ENCODE results near the gene RAB8A. TPM values are rescaled to one million over a fixed set of nuclear protein-coding genes. Genes with fewer than 3 reads are reported as not detected.
"Not testable (repeated sequence)": the region's sequence is repeated elsewhere in the genome, so short reads cannot be mapped to it uniquely, and the experiment has no call there.

RAB8A gene
- total RNA-seq, 1 experiment from 2014 or later, result 103 TPM

DNA sequence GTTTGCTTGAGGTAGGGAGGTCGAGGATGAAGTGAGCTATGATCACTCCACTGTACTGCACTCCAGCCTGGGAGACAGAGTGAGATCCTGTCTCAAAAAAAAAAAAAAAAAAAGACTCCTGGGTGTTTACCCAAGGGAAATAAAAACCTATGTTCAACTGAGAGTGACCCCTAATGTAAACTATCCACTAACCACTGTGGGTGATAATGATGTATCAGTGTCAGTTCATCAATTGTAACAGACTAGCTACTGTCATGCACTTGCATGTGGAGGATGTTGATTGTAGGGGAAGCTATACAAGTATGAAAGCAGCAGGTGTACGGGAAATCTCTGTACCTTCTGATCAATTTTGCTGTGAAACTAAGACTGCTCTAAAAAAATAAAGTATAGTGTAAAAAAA is 64.3 kb downstream of the RAB8A start:
- Mint-ChIP-seq H3K4me3 (no peak overlapping the region), H3K9me3 (peaks cover 4 to 13% of the 10 kb centered on the region in 2 experiments; a peak in 4 of 5 replicates)
- WGBS (ENCODE audit: extremely low coverage, insufficient read length, low lambda C conversion rate), result no CpG with 5 or more reads among the region's 2 CpGs

DNA sequence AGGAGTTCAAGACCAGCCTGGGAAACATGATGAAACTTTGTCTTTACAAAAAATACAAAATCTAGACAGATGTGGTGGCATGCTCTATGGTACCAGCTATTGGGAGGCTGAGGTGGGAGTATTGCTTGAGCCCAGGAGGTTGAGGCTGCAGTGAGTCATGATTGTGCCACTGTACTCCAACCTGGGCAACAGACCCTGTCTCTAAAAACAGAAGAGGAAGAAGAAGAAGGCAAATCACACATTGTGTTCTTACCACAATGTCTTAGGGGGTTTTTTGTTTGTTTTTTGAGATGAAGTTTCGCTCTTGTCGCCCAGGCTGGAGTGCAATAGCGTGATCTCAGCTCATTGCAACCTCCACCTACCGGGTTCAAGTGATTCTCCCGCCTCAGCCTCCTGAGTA is 67.2 kb downstream of the RAB8A start:
- H3T11ph ChIP-seq (ENCODE audit: low read length); H3K27ac Mint-ChIP-seq; H3K4ac ChIP-seq (ENCODE audit: low read depth, low read length); H4K20me1 ChIP-seq (ENCODE audit: control insufficient read depth, insufficient read depth, insufficient read length); H3K14ac ChIP-seq (ENCODE audit: insufficient read depth, low read length); H3K9me3 ChIP-seq (ENCODE audit: control insufficient read depth, low read depth, low read length); H2AFZ ChIP-seq (ENCODE audit: low read length); H2BK20ac ChIP-seq (ENCODE audit: low read depth, low read length, poor library complexity, severe bottlenecking); H3K4me1 Mint-ChIP-seq; H3K56ac ChIP-seq (ENCODE audit: insufficient read length, low read depth, low read length); H3K23ac ChIP-seq (ENCODE audit: insufficient read length, low read depth, low read length); H3K27me3 ChIP-seq (ENCODE audit: insufficient read depth, low read length); H3K4me3 Mint-ChIP-seq; H3K27ac ChIP-seq (ENCODE audit: insufficient read length, low read depth, low read length); H2AK5ac ChIP-seq (ENCODE audit: insufficient read length, low read length); H3K23me2 ChIP-seq (ENCODE audit: insufficient read length, low read depth, low read length, poor library complexity, severe bottlenecking); H2BK12ac ChIP-seq (ENCODE audit: insufficient read length, low read depth, low read length); H3K27me3 Mint-ChIP-seq (ENCODE audit: low read depth); H2BK5ac ChIP-seq (ENCODE audit: insufficient read length, low read length); H4K5ac ChIP-seq (ENCODE audit: insufficient read length, low read depth, low read length); H3K79me1 ChIP-seq (ENCODE audit: insufficient read depth, low read depth, low read length, poor library complexity, severe bottlenecking); H3K79me2 ChIP-seq (ENCODE audit: insufficient read depth, low read length); H3K4me1 ChIP-seq (ENCODE audit: insufficient read depth, low read length); H4K91ac ChIP-seq (ENCODE audit: insufficient read length, low read depth, low read length); H2BK120ac ChIP-seq (ENCODE audit: low read depth, low read length, poor library complexity, severe bottlenecking); H3K9ac ChIP-seq (ENCODE audit: extremely low read depth, insufficient read length, low read length); DNase-seq; H3K36me3 Mint-ChIP-seq (ENCODE audit: insufficient read depth in 1 of 3, low read depth in 3 of 3); H4K8ac ChIP-seq (replicated peaks; ENCODE audit: insufficient read length, low read depth, low read length); H3K18ac ChIP-seq (ENCODE audit: insufficient read length, low read depth, low read length); H3K4me2 ChIP-seq (ENCODE audit: insufficient read depth, insufficient read length, low read length); H2BK15ac ChIP-seq (ENCODE audit: low read depth, low read length): not testable (repeated sequence)
- WGBS (ENCODE audit: extremely low coverage, insufficient read length, low lambda C conversion rate), result no CpG with 5 or more reads among the region's 5 CpGs
- peaks cover 4 to 13% of the 10 kb centered on the region in 2 experiments; a peak in 4 of 5 replicates for H3K9me3 Mint-ChIP-seq

More for the DNA sequence above, 64.3 kb downstream of the RAB8A start:
- H3K4ac ChIP-seq (ENCODE audit: low read depth, low read length), result no peak overlapping the region
- H3K27ac ChIP-seq (ENCODE audit: insufficient read length, low read depth, low read length), result no peak overlapping the region
- H2AK5ac ChIP-seq (ENCODE audit: insufficient read length, low read length), result no peak overlapping the region
- H3T11ph ChIP-seq (ENCODE audit: low read length), result no peak overlapping the region
- no peak overlapping the region for H2AFZ ChIP-seq (ENCODE audit: low read length)
- no peak overlapping the region for H3K23ac ChIP-seq (ENCODE audit: insufficient read length, low read depth, low read length)
- no peak overlapping the region for H3K56ac ChIP-seq (ENCODE audit: insufficient read length, low read depth, low read length)
- H3K79me1 ChIP-seq (ENCODE audit: insufficient read depth, low read depth, low read length, poor library complexity, severe bottlenecking), result no peaks in the 10 kb centered on the region
- H4K5ac ChIP-seq (ENCODE audit: insufficient read length, low read depth, low read length), result no peak overlapping the region
- H2BK120ac ChIP-seq (ENCODE audit: low read depth, low read length, poor library complexity, severe bottlenecking), result no peak overlapping the region
- no peaks in the 10 kb centered on the region for H3K4me1 Mint-ChIP-seq
- no peaks in the 10 kb centered on the region for H3K23me2 ChIP-seq (ENCODE audit: insufficient read length, low read depth, low read length, poor library complexity, severe bottlenecking)
- no peak overlapping the region for H3K27ac Mint-ChIP-seq
- TF ChIP-seq CTCF (conservative IDR thresholded peaks at IDR 0.05), result no peak
- H3K27me3 Mint-ChIP-seq (ENCODE audit: low read depth), result peaks cover 6% of the 10 kb centered on the region
- no peak overlapping the region for H3K9ac ChIP-seq (ENCODE audit: extremely low read depth, insufficient read length, low read length)
- no peaks in the 10 kb centered on the region for H4K20me1 ChIP-seq (ENCODE audit: control insufficient read depth, insufficient read depth, insufficient read length)
- H3K14ac ChIP-seq (ENCODE audit: insufficient read depth, low read length), result no peak overlapping the region
- no peaks in the 10 kb centered on the region for H3K27me3 ChIP-seq (ENCODE audit: insufficient read depth, low read length)
- no peak overlapping the region for H2BK12ac ChIP-seq (ENCODE audit: insufficient read length, low read depth, low read length)
- no peaks in the 10 kb centered on the region for H3K4me1 ChIP-seq (ENCODE audit: insufficient read depth, low read length)
- DNase-seq, result no peak
- H4K8ac ChIP-seq (replicated peaks; ENCODE audit: insufficient read length, low read depth, low read length), result no peak overlapping the region
- no peak overlapping the region for H2BK15ac ChIP-seq (ENCODE audit: low read depth, low read length)
- no peaks in the 10 kb centered on the region for H3K79me2 ChIP-seq (ENCODE audit: insufficient read depth, low read length)
- H4K91ac ChIP-seq (ENCODE audit: insufficient read length, low read depth, low read length), result no peak overlapping the region
- no peak overlapping the region for H3K18ac ChIP-seq (ENCODE audit: insufficient read length, low read depth, low read length)
- H2BK5ac ChIP-seq (ENCODE audit: insufficient read length, low read length), result no peak overlapping the region
- H3K9me3 ChIP-seq (ENCODE audit: control insufficient read depth, low read depth, low read length), result no peaks in the 10 kb centered on the region
- no peaks in the 10 kb centered on the region for H3K36me3 Mint-ChIP-seq (ENCODE audit: insufficient read depth in 1 of 3, low read depth in 3 of 3)
- H2BK20ac ChIP-seq (ENCODE audit: low read depth, low read length, poor library complexity, severe bottlenecking), result no peak overlapping the region
- no peak overlapping the region for H3K4me2 ChIP-seq (ENCODE audit: insufficient read depth, insufficient read length, low read length)

All from H9 (cell line).